Gastroesophageal sphincter (tissue), 3 donors: ENCODE measurements around the gene ATP2C1.

Source experiments
- CTCF ChIP-seq, 4 experiments: fragments of 200-600 bp in 2 of 4; fragments of 450-650 bp in 2 of 4; sonication (generic) in 1 of 4; IDR thresholded peaks; one replicate each; pipeline ENCODE4 v1.5.1; 2017 to 2019; ENCODE audit warnings: antibody characterized with exemption in 4 of 4, mild to moderate bottlenecking in 2 of 4, moderate library complexity in 2 of 4
- EP300 ChIP-seq: sonication (generic); formaldehyde crosslinking; IDR thresholded peaks from one replicate; pipeline ENCODE4 v1.6.1; 2017; ENCODE audit warnings: antibody characterized with exemption, mild to moderate bottlenecking
- POLR2A ChIP-seq, 2 donors: fragments of 450-650 bp; IDR thresholded peaks; one replicate each; pipeline ENCODE4 v1.6.1; 2017; ENCODE audit warnings: antibody characterized with exemption in 2 of 2, mild to moderate bottlenecking in 2 of 2, moderate library complexity in 1 of 2
- POLR2AphosphoS5 ChIP-seq: sonication (generic); formaldehyde crosslinking; IDR thresholded peaks from one replicate; pipeline ENCODE4 v1.6.1; 2017; ENCODE audit warnings: antibody characterized with exemption

GRCh38 chr3:130926504-130926903 lies 32.6 kb downstream of the ATP2C1 start:
- TF ChIP-seq EP300 (no peak), POLR2AphosphoS5 (no peak), CTCF (IDR thresholded peaks at IDR 0.05) (no peak), POLR2A (IDR thresholded peaks at IDR 0.05) (no peak)
